Mucosa of rectum (tissue), 2 donors: Measurements from ENCODE around the gene ZNF385D.

ENCODE experiments used
- H3K27ac ChIP-seq, 2 donors: one replicate each; pipeline ENCODE4 v1.7.0; 2013; ENCODE audit warnings: inconsistent platforms in 2 of 2, low read depth in 2 of 2, low read length in 2 of 2
- H3K27me3 ChIP-seq, 2 donors: one replicate each; pipeline ENCODE4 v1.7.0; 2013; ENCODE audit warnings: low read length in 2 of 2; ENCODE audit not compliant: control insufficient read depth in 2 of 2, insufficient read depth in 2 of 2
- H3K36me3 ChIP-seq, 2 donors: one replicate each; pipeline ENCODE4 v1.7.0; 2013; ENCODE audit warnings: low read length in 2 of 2; ENCODE audit not compliant: control insufficient read depth in 2 of 2, insufficient read depth in 2 of 2
- H3K4me1 ChIP-seq, 2 donors: one replicate each; pipeline ENCODE4 v1.7.0; 2013; ENCODE audit warnings: low read length in 2 of 2, mild to moderate bottlenecking in 1 of 2; ENCODE audit not compliant: control insufficient read depth in 2 of 2, insufficient read depth in 2 of 2
- H3K4me3 ChIP-seq, 2 donors: one replicate each; pipeline ENCODE4 v1.7.0; 2013; ENCODE audit warnings: low read length in 2 of 2
- H3K9ac ChIP-seq, 2 donors: one replicate each; pipeline ENCODE4 v1.7.0; 2013; ENCODE audit warnings: low read length in 2 of 2, low read depth in 1 of 2, mild to moderate bottlenecking in 1 of 2
- H3K9me3 ChIP-seq, 2 donors: one replicate each; pipeline ENCODE4 v1.7.0; 2013; ENCODE audit warnings: low read length in 2 of 2; ENCODE audit not compliant: control insufficient read depth in 2 of 2
- donor health status: healthy.
- donor health status: Normal muscosa, but diverticular disease.

Gene ZNF385D

DNA sequence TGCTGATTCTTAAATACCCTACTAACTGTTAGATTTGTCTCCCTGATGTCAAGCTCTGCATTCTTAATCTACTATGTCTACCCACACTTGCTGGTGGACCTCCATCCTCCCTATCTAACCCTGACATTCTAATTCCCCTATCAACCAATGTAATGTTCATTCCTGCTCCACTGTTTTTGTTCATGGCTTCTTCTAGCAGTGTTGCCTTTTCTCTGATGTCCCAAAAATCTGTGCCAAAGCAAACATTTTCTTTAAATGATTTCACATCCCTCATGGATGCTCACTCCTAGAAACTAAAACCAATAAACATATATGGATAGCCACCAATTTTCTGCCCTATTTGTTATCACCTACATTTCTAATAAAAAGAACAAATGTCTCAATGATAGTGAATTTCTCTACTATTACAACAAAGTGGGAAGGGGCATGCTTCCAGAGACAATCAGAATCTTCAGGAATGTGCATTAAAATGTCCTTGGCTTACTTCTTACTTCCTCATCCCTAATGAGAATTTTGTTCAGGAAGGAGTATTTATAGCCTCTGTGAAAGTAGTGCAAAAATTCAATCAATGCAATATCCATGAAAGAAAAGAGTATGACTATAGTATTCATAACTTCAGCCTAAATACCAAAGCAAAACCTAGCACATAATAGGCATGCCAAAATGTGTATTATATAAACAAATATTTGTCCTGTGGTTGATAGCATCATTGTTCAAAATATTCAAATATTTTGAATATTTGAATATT lies 273.3 kb downstream of the ZNF385D start:
- Histone ChIP-seq H3K9ac (no peak overlapping the region), H3K9me3 (no peaks in the 10 kb centered on the region), H3K36me3 (no peaks in the 10 kb centered on the region), H3K27ac (no peak overlapping the region), H3K27me3 (no peaks in the 10 kb centered on the region), H3K4me3 (no peak overlapping the region), H3K4me1 (no peaks in the 10 kb centered on the region)

- Histone ChIP-seq H3K4me1 (no peaks in the 10 kb centered on the region), H3K27me3 (no peaks in the 10 kb centered on the region), H3K9me3 (peaks cover 0 to 2% of the 10 kb centered on the region in 2 donors), H3K4me3 (no peak overlapping the region), H3K36me3 (no peaks in the 10 kb centered on the region), H3K9ac (no peak overlapping the region), H3K27ac (no peak overlapping the region)
These were observed 284.5 kb downstream of the ZNF385D start for GRCh38 chr3:21466476-21466875.

- H3K27me3 ChIP-seq: no peaks in the 10 kb centered on the region
- no peak overlapping the region for H3K27ac ChIP-seq
- no peak overlapping the region for H3K9ac ChIP-seq
- no peaks in the 10 kb centered on the region for H3K4me1 ChIP-seq
- H3K9me3 ChIP-seq: peaks cover 0 to 2% of the 10 kb centered on the region in 2 donors
- H3K36me3 ChIP-seq: no peaks in the 10 kb centered on the region
- no peak overlapping the region for H3K4me3 ChIP-seq
These were observed 286.3 kb downstream of the ZNF385D start for GRCh38 chr3:21464746-21465145.

- no peak overlapping the region for H3K4me3 ChIP-seq
- H3K36me3 ChIP-seq: no peaks in the 10 kb centered on the region
- no peak overlapping the region for H3K9ac ChIP-seq
- H3K27ac ChIP-seq: no peak overlapping the region
- H3K27me3 ChIP-seq: no peaks in the 10 kb centered on the region
- H3K9me3 ChIP-seq: peaks cover 0 to 2% of the 10 kb centered on the region in 2 donors
- no peaks in the 10 kb centered on the region for H3K4me1 ChIP-seq
These were observed 287.7 kb downstream of the ZNF385D start for GRCh38 chr3:21463319-21463718.

- H3K27ac ChIP-seq: no peak overlapping the region
- no peak overlapping the region for H3K4me3 ChIP-seq
- H3K9ac ChIP-seq: no peak overlapping the region
- H3K36me3 ChIP-seq: no peaks in the 10 kb centered on the region
- no peaks in the 10 kb centered on the region for H3K9me3 ChIP-seq
- H3K4me1 ChIP-seq: no peaks in the 10 kb centered on the region
- H3K27me3 ChIP-seq: no peaks in the 10 kb centered on the region
These were observed 288.9 kb downstream of the ZNF385D start for GRCh38 chr3:21462141-21462540.

DNA sequence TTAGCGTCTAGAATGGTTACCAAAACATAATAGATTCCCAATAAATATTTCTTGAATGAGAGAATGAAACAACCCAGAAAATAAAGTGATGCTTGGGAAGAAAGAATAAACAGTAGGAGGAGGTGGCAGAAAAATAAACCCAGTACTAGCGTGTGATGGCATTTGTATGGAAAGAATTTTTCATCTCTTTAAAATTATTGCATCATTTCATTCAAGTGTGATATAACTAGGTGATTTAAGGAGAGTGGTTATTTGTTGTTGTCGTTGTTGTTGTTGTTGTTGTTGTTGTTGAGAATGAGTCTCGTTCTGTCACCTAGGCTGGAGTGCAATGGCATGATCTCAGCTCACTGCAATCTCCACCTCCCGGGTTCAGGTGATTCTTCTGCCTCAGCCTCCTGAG lies 293.9 kb downstream of the ZNF385D start:
- no peak overlapping the region for H3K27ac ChIP-seq
- no peak overlapping the region for H3K9ac ChIP-seq
- H3K9me3 ChIP-seq: no peaks in the 10 kb centered on the region
- no peaks in the 10 kb centered on the region for H3K27me3 ChIP-seq
- no peaks in the 10 kb centered on the region for H3K36me3 ChIP-seq
- no peaks in the 10 kb centered on the region for H3K4me1 ChIP-seq
- H3K4me3 ChIP-seq: no peak overlapping the region

GRCh38 chr3:21449738-21450137 lies 301.3 kb downstream of the ZNF385D start:
- no peaks in the 10 kb centered on the region for H3K9me3 ChIP-seq

GRCh38 chr3:21447476-21448151 lies 303.4 kb downstream of the ZNF385D start:
- no peaks in the 10 kb centered on the region for H3K4me1 ChIP-seq
- no peak overlapping the region for H3K9ac ChIP-seq
- no peaks in the 10 kb centered on the region for H3K36me3 ChIP-seq
- H3K27ac ChIP-seq: no peak overlapping the region
- no peaks in the 10 kb centered on the region for H3K9me3 ChIP-seq
- no peaks in the 10 kb centered on the region for H3K27me3 ChIP-seq
- no peak overlapping the region for H3K4me3 ChIP-seq

More at GRCh38 chr3:21449738-21450137, 301.3 kb downstream of the ZNF385D start:
- Histone ChIP-seq H3K36me3 (no peaks in the 10 kb centered on the region), H3K27ac (no peak overlapping the region), H3K4me1 (no peaks in the 10 kb centered on the region), H3K27me3 (no peaks in the 10 kb centered on the region), H3K4me3 (no peak overlapping the region), H3K9ac (no peak overlapping the region)

- H3K36me3 ChIP-seq: no peaks in the 10 kb centered on the region
- no peaks in the 10 kb centered on the region for H3K27me3 ChIP-seq
- H3K9me3 ChIP-seq: no peaks in the 10 kb centered on the region
- no peak overlapping the region for H3K4me3 ChIP-seq
- H3K9ac ChIP-seq: no peak overlapping the region
- no peak overlapping the region for H3K27ac ChIP-seq
- no peaks in the 10 kb centered on the region for H3K4me1 ChIP-seq
These were observed 304.0 kb downstream of the ZNF385D start for GRCh38 chr3:21446945-21447475.

- no peaks in the 10 kb centered on the region for H3K27me3 ChIP-seq
- no peaks in the 10 kb centered on the region for H3K9me3 ChIP-seq
- H3K27ac ChIP-seq: no peak overlapping the region
- no peak overlapping the region for H3K9ac ChIP-seq
- no peaks in the 10 kb centered on the region for H3K36me3 ChIP-seq
- no peaks in the 10 kb centered on the region for H3K4me1 ChIP-seq
- H3K4me3 ChIP-seq: no peak overlapping the region
These were observed 305.0 kb downstream of the ZNF385D start for GRCh38 chr3:21446027-21446426.
